HG03095 (cell line): ENCODE measurements around the gene TMEM163.
"Not testable (repeated sequence)": the region's sequence is repeated elsewhere in the genome, so short reads cannot be mapped to it uniquely, and the experiment has no call there.

Source experiments
- ATAC-seq: cut with Tn5 transposase; IDR thresholded peaks from one replicate; pipeline ENCODE4 v1.9.1; 2021; ENCODE audit warnings: moderate library complexity; ENCODE audit not compliant: unreplicated experiment

Gene TMEM163

GRCh38 chr2:134498654-134499053, 220.1 kb downstream of the TMEM163 start:
- ATAC-seq, result no peak

- no peak for ATAC-seq
Measured at GRCh38 chr2:134493797-134494196, 225.0 kb downstream of the TMEM163 start.

- no peak for ATAC-seq
Measured at GRCh38 chr2:134491771-134492441, 226.9 kb downstream of the TMEM163 start.

- no peak for ATAC-seq
Measured at GRCh38 chr2:134491022-134491421, 227.8 kb downstream of the TMEM163 start.

- no peak for ATAC-seq
Measured at GRCh38 chr2:134490559-134490958, 228.2 kb downstream of the TMEM163 start.

- ATAC-seq, result no peak
Measured at GRCh38 chr2:134489732-134490384, 228.9 kb downstream of the TMEM163 start.

- no peak for ATAC-seq
Measured at GRCh38 chr2:134482766-134483340, 235.9 kb downstream of the TMEM163 start.

- ATAC-seq, result no peak
Measured at GRCh38 chr2:134482131-134482723, 236.6 kb downstream of the TMEM163 start.

- no peak for ATAC-seq
Measured at GRCh38 chr2:134479696-134480330, 239.0 kb downstream of the TMEM163 start.

- ATAC-seq, result not testable (repeated sequence)
Measured at GRCh38 chr2:134476982-134477381, 241.8 kb downstream of the TMEM163 start.

- no peak for ATAC-seq
Measured at GRCh38 chr2:134470561-134471168, 248.1 kb downstream of the TMEM163 start.

GRCh38 chr2:134469516-134470115, 249.2 kb downstream of the TMEM163 start:
- ATAC-seq, result no peak

GRCh38 chr2:134468776-134469175, 250.0 kb downstream of the TMEM163 start:
- ATAC-seq, result no peak

- ATAC-seq, result no peak
Measured at GRCh38 chr2:134468164-134468563, 250.6 kb downstream of the TMEM163 start.

- ATAC-seq, result no peak
Measured at GRCh38 chr2:134466141-134466540, 252.7 kb downstream of the TMEM163 start.

GRCh38 chr2:134465228-134466105, 253.3 kb downstream of the TMEM163 start:
- ATAC-seq, result no peak

GRCh38 chr2:134463699-134464022, 255.1 kb downstream of the TMEM163 start:
- ATAC-seq, result no peak

GRCh38 chr2:134462791-134463698, 255.8 kb downstream of the TMEM163 start:
- ATAC-seq, result no peak

- ATAC-seq, result no peak
Measured at GRCh38 chr2:134462275-134462674, 256.5 kb downstream of the TMEM163 start.
